SK-N-SH (cell line): ENCODE data around the gene HEPN1. TPM values are rescaled to one million over a fixed set of nuclear protein-coding genes. Genes with fewer than 3 reads are reported as not detected.

Experiments
- CTCF ChIA-PET: fragments of 300-600, 350-600 bp; formaldehyde crosslinking; extraction: SDS; loops from one replicate; lab custom pipeline; 2021; lab: Yijun Ruan, JAX
- POLR2A ChIA-PET: fragments of 350-600 bp; sonication (Branson Sonifier 250); formaldehyde crosslinking; extraction: SDS; loops from one replicate; lab custom pipeline; 2020; ENCODE audit warnings: antibody characterized with exemption, inconsistent platforms; lab: Yijun Ruan, JAX
- DNase-seq: peaks from one replicate; pipeline ENCODE4 v3.0.0; 2012
- H2AFZ ChIP-seq: fragments of 200-600 bp; sonication (generic); 2 replicates; pipeline ENCODE4 v1.8.1; 2016; ENCODE audit warnings: antibody characterized with exemption, mild to moderate bottlenecking, low read depth
- H3F3A ChIP-seq: fragments of 200-600 bp; sonication (generic); replicated peaks from 2 replicates; pipeline ENCODE3; 2016; ENCODE audit warnings: antibody characterized with exemption, mild to moderate bottlenecking; ENCODE audit not compliant: insufficient read depth
- H3K27ac ChIP-seq, 2 experiments: fragments of 200-500 bp in 1 of 2; fragments of 200-600 bp in 1 of 2; sonication (Bioruptor generic) in 1 of 2; sonication (generic), shearing (Covaris generic) in 1 of 2; 2 replicates each; pipeline versions ENCODE4 v1.5.1 to v1.6.1; 2014 to 2016; ENCODE audit warnings: low read depth in 2 of 2, inconsistent platforms in 1 of 2, low read length in 1 of 2, mild to moderate bottlenecking in 1 of 2, mixed read lengths in 1 of 2
- H3K27me3 ChIP-seq: fragments of 200-600 bp; sonication (generic), shearing (Covaris generic); 2 replicates; pipeline ENCODE4 v1.6.1; 2016; ENCODE audit warnings: mixed run types; ENCODE audit not compliant: insufficient read depth
- H3K36me3 ChIP-seq, 2 experiments: fragments of 200-500 bp in 1 of 2; fragments of 200-600 bp in 1 of 2; sonication (Bioruptor generic) in 1 of 2; sonication (generic) in 1 of 2; replicated peaks in 1 of 2; 2 replicates each; pipeline versions ENCODE3 to v1.5.1; 2014 to 2016; ENCODE audit warnings: low read length in 1 of 2, mild to moderate bottlenecking in 1 of 2; ENCODE audit not compliant: insufficient read depth in 2 of 2, control insufficient read depth in 1 of 2
- H3K4me1 ChIP-seq, 2 experiments: fragments of 200-500 bp in 1 of 2; fragments of 200-600 bp in 1 of 2; sonication (Bioruptor generic) in 1 of 2; sonication (generic), shearing (Covaris generic) in 1 of 2; 2 replicates each; pipeline versions ENCODE4 v1.5.1 to v1.6.1; 2014 to 2016; ENCODE audit warnings: low read depth in 1 of 2, low read length in 1 of 2, mixed run types in 1 of 2; ENCODE audit not compliant: insufficient read depth in 2 of 2, control insufficient read depth in 1 of 2
- H3K4me2 ChIP-seq: fragments of 200-600 bp; sonication (generic), shearing (Covaris generic); 2 replicates; pipeline ENCODE4 v1.6.1; 2017; ENCODE audit warnings: mixed run types
- H3K4me3 ChIP-seq, 2 experiments: fragments of 200-500 bp in 1 of 2; fragments of 200-600 bp in 1 of 2; sonication (Bioruptor generic) in 1 of 2; sonication (generic), shearing (Covaris generic) in 1 of 2; 2 replicates each; pipeline versions ENCODE4 v1.5.1 to v1.8.1; 2014 to 2016; ENCODE audit warnings: low read depth in 2 of 2, inconsistent platforms in 1 of 2, low read length in 1 of 2, mild to moderate bottlenecking in 1 of 2, mixed read lengths in 1 of 2, moderate library complexity in 1 of 2
- H3K79me2 ChIP-seq: fragments of 200-600 bp; sonication (generic); 2 replicates; pipeline ENCODE4 v1.8.1; 2017; ENCODE audit warnings: mild to moderate bottlenecking; ENCODE audit not compliant: insufficient read depth
- H3K9ac ChIP-seq: fragments of 200-600 bp; sonication (generic); 2 replicates; pipeline ENCODE4 v1.6.1; 2017; ENCODE audit warnings: mixed run types
- H3K9me2 ChIP-seq: fragments of 200-600 bp; sonication (generic); 2 replicates; pipeline ENCODE4 v1.6.1; 2017; ENCODE audit warnings: mixed run types
- H3K9me3 ChIP-seq: fragments of 200-600 bp; sonication (generic); 2 replicates; pipeline ENCODE4 v1.6.1; 2017; ENCODE audit warnings: mixed run types, mild to moderate bottlenecking, moderate library complexity
- H4K20me1 ChIP-seq: fragments of 200-600 bp; sonication (generic); 2 replicates; pipeline ENCODE4 v1.6.1; 2017; ENCODE audit warnings: mild to moderate bottlenecking, mixed run types; ENCODE audit not compliant: insufficient read depth
- CHD2 ChIP-seq: fragments of 150-350 bp; IDR thresholded peaks from 2 replicates; pipeline ENCODE4 v1.6.1; 2018; ENCODE audit warnings: low read length; ENCODE audit not compliant: partially characterized antibody
- ELF1 ChIP-seq: IDR thresholded peaks from 2 replicates; pipeline ENCODE4 v1.4.0; 2012
- EP300 ChIP-seq, 2 experiments: IDR thresholded peaks; 2 replicates each; pipeline versions ENCODE4 v1.4.0 to v1.6.1; 2012; ENCODE audit warnings: borderline replicate concordance in 1 of 2, low read depth in 1 of 2, low read length in 1 of 2
- FOSL2 ChIP-seq: IDR thresholded peaks from 2 replicates; pipeline ENCODE4 v1.4.0; 2012; ENCODE audit warnings: low read depth, mild to moderate bottlenecking, moderate library complexity, borderline replicate concordance
- FOXJ3 ChIP-seq: sonication (generic); formaldehyde crosslinking; IDR thresholded peaks from 2 replicates; pipeline ENCODE4 v1.5.1; 2020; ENCODE audit warnings: mild to moderate bottlenecking, missing genetic modification reagents
- FOXM1 ChIP-seq: IDR thresholded peaks from 2 replicates; pipeline ENCODE4 v1.4.0; 2012; ENCODE audit warnings: low read depth, mild to moderate bottlenecking
- GABPA ChIP-seq: IDR thresholded peaks from 2 replicates; pipeline ENCODE4 v1.4.0; 2012; ENCODE audit warnings: low read depth, mild to moderate bottlenecking
- IRF3 ChIP-seq: fragments of 150-350 bp; IDR thresholded peaks from 2 replicates; pipeline ENCODE4 v1.6.1; 2016; ENCODE audit warnings: mild to moderate bottlenecking, low read depth, low read length
- JUND ChIP-seq: IDR thresholded peaks from 2 replicates; pipeline ENCODE4 v1.4.0; 2012
- MAX ChIP-seq: IDR thresholded peaks from 2 replicates; pipeline ENCODE4 v1.4.0; 2012; ENCODE audit warnings: low read depth
- NFIC ChIP-seq: IDR thresholded peaks from 2 replicates; pipeline ENCODE4 v1.4.0; 2012; ENCODE audit warnings: borderline replicate concordance
- POLR2AphosphoS5 ChIP-seq: IDR thresholded peaks from 2 replicates; pipeline ENCODE4 v1.6.1; 2012; ENCODE audit warnings: low read depth, low read length
- RAD21 ChIP-seq: IDR thresholded peaks from 2 replicates; pipeline ENCODE4 v1.6.1; 2012; ENCODE audit warnings: mild to moderate bottlenecking, low read length
- RCOR1 ChIP-seq: fragments of 150-350 bp; IDR thresholded peaks from 2 replicates; pipeline ENCODE4 v1.6.1; 2017; ENCODE audit warnings: antibody characterized with exemption, low read length
- RXRA ChIP-seq: IDR thresholded peaks from 2 replicates; pipeline ENCODE4 v1.4.0; 2012; ENCODE audit warnings: low read depth, mild to moderate bottlenecking, borderline replicate concordance
- SIN3A ChIP-seq: IDR thresholded peaks from 2 replicates; pipeline ENCODE4 v1.6.1; 2012; ENCODE audit warnings: low read depth, mild to moderate bottlenecking, low read length, moderate library complexity, borderline replicate concordance
- TAF1 ChIP-seq: IDR thresholded peaks from 2 replicates; pipeline ENCODE4 v1.6.1; 2012; ENCODE audit warnings: low read depth, mild to moderate bottlenecking, low read length, moderate library complexity, borderline replicate concordance
- TCF12 ChIP-seq: IDR thresholded peaks from 2 replicates; pipeline ENCODE4 v1.4.0; 2012
- TEAD4 ChIP-seq: IDR thresholded peaks from 2 replicates; pipeline ENCODE4 v1.4.0; 2012; ENCODE audit warnings: mild to moderate bottlenecking, borderline replicate concordance; ENCODE audit not compliant: insufficient read depth
- WGBS: methylation state at CpG from one replicate; pipeline ENCODE4 v1.1.6; 2017; ENCODE audit warnings: low lambda C conversion rate; 5-methylcytosine and 5-hydroxymethylcytosine counted together
- polyA plus RNA-seq, 3 experiments: library from polyadenylated mRNA; depleted of rRNA; stranded (reverse); fragments of >200 nt; gene quantifications; 2 replicates each; pipeline ENCODE4 v1.2.3, GENCODE V29; 2012
- TF ChIP-seq, protein P1 (sequence below): IDR thresholded peaks from 2 replicates; pipeline ENCODE4 v1.4.0; 2012; ENCODE audit warnings: low read depth, borderline replicate concordance
- TF ChIP-seq, protein P2 (sequence below): IDR thresholded peaks from 2 replicates; pipeline ENCODE4 v1.4.0; 2012; ENCODE audit warnings: low read depth, borderline replicate concordance
- TF ChIP-seq, protein P3 (sequence below): IDR thresholded peaks from 2 replicates; pipeline ENCODE4 v1.6.1; 2012; ENCODE audit warnings: mild to moderate bottlenecking, low read depth, low read length, moderate library complexity
- TF ChIP-seq, protein P4 (sequence below): IDR thresholded peaks from 2 replicates; pipeline ENCODE4; 2012

The HEPN1 gene
- polyA plus RNA-seq, 1 of the 3 experiments (the other 2 are of a cell fraction): not detected

GRCh38 chr11:124900464-124900863 is 18.6 kb upstream of the HEPN1 start:
- WGBS: 21% methylated on average over 5 of the region's 5 CpGs
- peak; percentile 5 for DNase-seq
- TF ChIP-seq JUND (peak; percentile 90), FOXM1 (no peak), RCOR1 (no peak), FOSL2 (peak; percentile 95), POLR2AphosphoS5 (peak; percentile 35; the same call in 1 of the 2 replicates), TAF1 (peak; percentile 14; the same call in 1 of the 2 replicates), FOXJ3 (CRISPR knock-in tag) (no peak), EP300 (IDR thresholded peaks at IDR 0.05; ENCODE audit: borderline replicate concordance in 1 of 2, low read depth in 1 of 2, low read length in 1 of 2) (peak in 1 of 2 experiments; percentile 74; a peak in 1 of 4 replicates), RXRA (no peak), SIN3A (no peak; the same call in 1 of the 2 replicates), TEAD4 (no peak), RAD21 (no peak), TCF12 (peak; percentile 62), MAX (0 out of 2 replicates have a peak, but pooled peaks have one; percentile 77), IRF3 (no peak), CHD2 (no peak), ELF1 (peak; percentile 44; the same call in 1 of the 2 replicates), NFIC (peak; percentile 78), GABPA (no peak)
- TF ChIP-seq, protein P1, sequence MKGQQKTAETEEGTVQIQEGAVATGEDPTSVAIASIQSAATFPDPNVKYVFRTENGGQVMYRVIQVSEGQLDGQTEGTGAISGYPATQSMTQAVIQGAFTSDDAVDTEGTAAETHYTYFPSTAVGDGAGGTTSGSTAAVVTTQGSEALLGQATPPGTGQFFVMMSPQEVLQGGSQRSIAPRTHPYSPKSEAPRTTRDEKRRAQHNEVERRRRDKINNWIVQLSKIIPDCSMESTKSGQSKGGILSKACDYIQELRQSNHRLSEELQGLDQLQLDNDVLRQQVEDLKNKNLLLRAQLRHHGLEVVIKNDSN: 0 out of 2 replicates have a peak, but pooled peaks have one; percentile 6
- TF ChIP-seq, protein P2, sequence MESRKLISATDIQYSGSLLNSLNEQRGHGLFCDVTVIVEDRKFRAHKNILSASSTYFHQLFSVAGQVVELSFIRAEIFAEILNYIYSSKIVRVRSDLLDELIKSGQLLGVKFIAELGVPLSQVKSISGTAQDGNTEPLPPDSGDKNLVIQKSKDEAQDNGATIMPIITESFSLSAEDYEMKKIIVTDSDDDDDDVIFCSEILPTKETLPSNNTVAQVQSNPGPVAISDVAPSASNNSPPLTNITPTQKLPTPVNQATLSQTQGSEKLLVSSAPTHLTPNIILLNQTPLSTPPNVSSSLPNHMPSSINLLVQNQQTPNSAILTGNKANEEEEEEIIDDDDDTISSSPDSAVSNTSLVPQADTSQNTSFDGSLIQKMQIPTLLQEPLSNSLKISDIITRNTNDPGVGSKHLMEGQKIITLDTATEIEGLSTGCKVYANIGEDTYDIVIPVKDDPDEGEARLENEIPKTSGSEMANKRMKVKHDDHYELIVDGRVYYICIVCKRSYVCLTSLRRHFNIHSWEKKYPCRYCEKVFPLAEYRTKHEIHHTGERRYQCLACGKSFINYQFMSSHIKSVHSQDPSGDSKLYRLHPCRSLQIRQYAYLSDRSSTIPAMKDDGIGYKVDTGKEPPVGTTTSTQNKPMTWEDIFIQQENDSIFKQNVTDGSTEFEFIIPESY: no peak
- TF ChIP-seq, protein P3, sequence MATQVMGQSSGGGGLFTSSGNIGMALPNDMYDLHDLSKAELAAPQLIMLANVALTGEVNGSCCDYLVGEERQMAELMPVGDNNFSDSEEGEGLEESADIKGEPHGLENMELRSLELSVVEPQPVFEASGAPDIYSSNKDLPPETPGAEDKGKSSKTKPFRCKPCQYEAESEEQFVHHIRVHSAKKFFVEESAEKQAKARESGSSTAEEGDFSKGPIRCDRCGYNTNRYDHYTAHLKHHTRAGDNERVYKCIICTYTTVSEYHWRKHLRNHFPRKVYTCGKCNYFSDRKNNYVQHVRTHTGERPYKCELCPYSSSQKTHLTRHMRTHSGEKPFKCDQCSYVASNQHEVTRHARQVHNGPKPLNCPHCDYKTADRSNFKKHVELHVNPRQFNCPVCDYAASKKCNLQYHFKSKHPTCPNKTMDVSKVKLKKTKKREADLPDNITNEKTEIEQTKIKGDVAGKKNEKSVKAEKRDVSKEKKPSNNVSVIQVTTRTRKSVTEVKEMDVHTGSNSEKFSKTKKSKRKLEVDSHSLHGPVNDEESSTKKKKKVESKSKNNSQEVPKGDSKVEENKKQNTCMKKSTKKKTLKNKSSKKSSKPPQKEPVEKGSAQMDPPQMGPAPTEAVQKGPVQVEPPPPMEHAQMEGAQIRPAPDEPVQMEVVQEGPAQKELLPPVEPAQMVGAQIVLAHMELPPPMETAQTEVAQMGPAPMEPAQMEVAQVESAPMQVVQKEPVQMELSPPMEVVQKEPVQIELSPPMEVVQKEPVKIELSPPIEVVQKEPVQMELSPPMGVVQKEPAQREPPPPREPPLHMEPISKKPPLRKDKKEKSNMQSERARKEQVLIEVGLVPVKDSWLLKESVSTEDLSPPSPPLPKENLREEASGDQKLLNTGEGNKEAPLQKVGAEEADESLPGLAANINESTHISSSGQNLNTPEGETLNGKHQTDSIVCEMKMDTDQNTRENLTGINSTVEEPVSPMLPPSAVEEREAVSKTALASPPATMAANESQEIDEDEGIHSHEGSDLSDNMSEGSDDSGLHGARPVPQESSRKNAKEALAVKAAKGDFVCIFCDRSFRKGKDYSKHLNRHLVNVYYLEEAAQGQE: no peak; the same call in 1 of the 2 replicates
- TF ChIP-seq, protein P4, sequence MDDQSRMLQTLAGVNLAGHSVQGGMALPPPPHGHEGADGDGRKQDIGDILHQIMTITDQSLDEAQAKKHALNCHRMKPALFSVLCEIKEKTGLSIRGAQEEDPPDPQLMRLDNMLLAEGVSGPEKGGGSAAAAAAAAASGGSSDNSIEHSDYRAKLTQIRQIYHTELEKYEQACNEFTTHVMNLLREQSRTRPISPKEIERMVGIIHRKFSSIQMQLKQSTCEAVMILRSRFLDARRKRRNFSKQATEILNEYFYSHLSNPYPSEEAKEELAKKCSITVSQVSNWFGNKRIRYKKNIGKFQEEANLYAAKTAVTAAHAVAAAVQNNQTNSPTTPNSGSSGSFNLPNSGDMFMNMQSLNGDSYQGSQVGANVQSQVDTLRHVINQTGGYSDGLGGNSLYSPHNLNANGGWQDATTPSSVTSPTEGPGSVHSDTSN: peak; percentile 37
- CTCF ChIA-PET: interaction anchor here (1.4 kb wide), 1 partner anchor 24 kb away, joined by 4 read pairs; no protein-coding TSS in a partner anchor
- POLR2A ChIA-PET: no interaction called here
- Histone ChIP-seq H3F3A (peaks cover 37% of the 10 kb centered on the region), H3K9ac (peak overlapping the region; percentile 64), H2AFZ (peak overlapping the region; percentile 64), H3K9me3 (no peaks in the 10 kb centered on the region), H3K27me3 (no peaks in the 10 kb centered on the region), H3K36me3 (no peaks in the 10 kb centered on the region), H3K27ac (peak overlapping the region; percentile 67 to 96; a peak in 3 of 4 replicates), H4K20me1 (no peaks in the 10 kb centered on the region), H3K4me2 (peak overlapping the region; percentile 56), H3K9me2 (no peaks in the 10 kb centered on the region), H3K4me1 (peaks cover 4 to 34% of the 10 kb centered on the region in 2 experiments; a peak in 3 of 4 replicates), H3K4me3 (peak overlapping the region in 1 of 2 experiments; percentile 41; a peak in 2 of 4 replicates), H3K79me2 (no peaks in the 10 kb centered on the region)
